GM12878 (cell line): Measurements from ENCODE around the gene KRAS.

ENCODE experiments used
- EP300 ChIP-seq, 2 experiments: fragments of 150-350 bp in 1 of 2; IDR thresholded peaks; 2 replicates each; pipeline ENCODE4 v1.6.1; 2011 to 2012; ENCODE audit warnings: low read depth in 2 of 2, low read length in 2 of 2, borderline replicate concordance in 1 of 2, improper control_type of control experiment in 1 of 2, inconsistent platforms in 1 of 2; ENCODE audit not compliant: control insufficient read depth in 1 of 2
- EZH2 ChIP-seq: IDR thresholded peaks from 2 replicates; pipeline ENCODE4 v1.6.1; 2012; ENCODE audit warnings: low read depth, mild to moderate bottlenecking, control low read depth, inconsistent platforms, low read length, borderline replicate concordance; ENCODE audit not compliant: control insufficient read depth
- GABPA ChIP-seq: IDR thresholded peaks from 2 replicates; pipeline ENCODE4 v1.6.1; 2014; ENCODE audit warnings: antibody characterized with exemption, low read depth, mild to moderate bottlenecking, inconsistent platforms
- PAX8 ChIP-seq: fragments of 450-650 bp; IDR thresholded peaks from 2 replicates; pipeline ENCODE4 v1.6.1; 2017; ENCODE audit warnings: mild to moderate bottlenecking, moderate library complexity
- POLR2A ChIP-seq: IDR thresholded peaks from 2 replicates; pipeline ENCODE4 v1.6.1; 2011; ENCODE audit warnings: low read depth, mild to moderate bottlenecking, low read length
- TF ChIP-seq, protein P1 (sequence below), 3 experiments: IDR thresholded peaks in 2 of 3; conservative IDR thresholded peaks in 1 of 3; 2 replicates each; pipeline ENCODE4 v1.5.1; 2011; ENCODE audit warnings: low read depth in 3 of 3, low read length in 3 of 3, mild to moderate bottlenecking in 3 of 3, control low read depth in 2 of 3, moderate library complexity in 2 of 3, inconsistent platforms in 1 of 3, mixed read lengths in 1 of 3; ENCODE audit not compliant: control insufficient read depth in 2 of 3, insufficient read depth in 1 of 3; ENCODE audit errors: extremely low read depth in 1 of 3
- TF ChIP-seq, protein P2 (sequence below): IDR thresholded peaks from 2 replicates; pipeline ENCODE4 v1.6.1; 2012; ENCODE audit warnings: mild to moderate bottlenecking, low read depth, low read length

DNA sequence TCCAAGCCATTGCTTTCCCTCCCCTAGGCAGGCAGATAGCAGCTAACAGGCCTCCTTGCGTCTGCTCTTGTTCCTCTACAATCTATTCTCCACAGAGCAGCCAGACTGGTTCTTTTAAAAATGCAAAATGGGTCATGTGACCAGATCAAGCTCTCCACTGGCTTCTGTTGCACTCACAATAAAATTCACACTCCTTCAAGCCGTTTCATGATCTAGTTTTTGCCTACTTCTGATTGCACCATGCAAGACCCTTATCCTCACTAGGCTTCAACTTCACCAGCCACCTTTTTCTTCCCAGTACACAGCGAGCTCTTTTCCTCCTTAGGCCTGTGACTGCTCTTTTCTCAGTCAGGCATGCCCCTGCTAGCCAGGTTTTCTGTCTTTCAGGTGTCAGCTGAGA lies 6.1 kb upstream of the KRAS start:
- TF ChIP-seq EZH2 (no peak), PAX8 (no peak), POLR2A (no peak), EP300 (IDR thresholded peaks at IDR 0.05; ENCODE audit: borderline replicate concordance in 1 of 2, control insufficient read depth in 1 of 2, low read depth in 2 of 2, low read length in 2 of 2) (no peak), GABPA (no peak)
- TF ChIP-seq, protein P1, sequence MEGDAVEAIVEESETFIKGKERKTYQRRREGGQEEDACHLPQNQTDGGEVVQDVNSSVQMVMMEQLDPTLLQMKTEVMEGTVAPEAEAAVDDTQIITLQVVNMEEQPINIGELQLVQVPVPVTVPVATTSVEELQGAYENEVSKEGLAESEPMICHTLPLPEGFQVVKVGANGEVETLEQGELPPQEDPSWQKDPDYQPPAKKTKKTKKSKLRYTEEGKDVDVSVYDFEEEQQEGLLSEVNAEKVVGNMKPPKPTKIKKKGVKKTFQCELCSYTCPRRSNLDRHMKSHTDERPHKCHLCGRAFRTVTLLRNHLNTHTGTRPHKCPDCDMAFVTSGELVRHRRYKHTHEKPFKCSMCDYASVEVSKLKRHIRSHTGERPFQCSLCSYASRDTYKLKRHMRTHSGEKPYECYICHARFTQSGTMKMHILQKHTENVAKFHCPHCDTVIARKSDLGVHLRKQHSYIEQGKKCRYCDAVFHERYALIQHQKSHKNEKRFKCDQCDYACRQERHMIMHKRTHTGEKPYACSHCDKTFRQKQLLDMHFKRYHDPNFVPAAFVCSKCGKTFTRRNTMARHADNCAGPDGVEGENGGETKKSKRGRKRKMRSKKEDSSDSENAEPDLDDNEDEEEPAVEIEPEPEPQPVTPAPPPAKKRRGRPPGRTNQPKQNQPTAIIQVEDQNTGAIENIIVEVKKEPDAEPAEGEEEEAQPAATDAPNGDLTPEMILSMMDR (IDR thresholded peaks at IDR 0.05 in 2 of 3, conservative IDR thresholded peaks at IDR 0.05 in 1 of 3; ENCODE audit: control insufficient read depth in 2 of 3, extremely low read depth in 1 of 3, insufficient read depth in 1 of 3, low read depth in 3 of 3, low read length in 3 of 3): no peak
- TF ChIP-seq, protein P2, sequence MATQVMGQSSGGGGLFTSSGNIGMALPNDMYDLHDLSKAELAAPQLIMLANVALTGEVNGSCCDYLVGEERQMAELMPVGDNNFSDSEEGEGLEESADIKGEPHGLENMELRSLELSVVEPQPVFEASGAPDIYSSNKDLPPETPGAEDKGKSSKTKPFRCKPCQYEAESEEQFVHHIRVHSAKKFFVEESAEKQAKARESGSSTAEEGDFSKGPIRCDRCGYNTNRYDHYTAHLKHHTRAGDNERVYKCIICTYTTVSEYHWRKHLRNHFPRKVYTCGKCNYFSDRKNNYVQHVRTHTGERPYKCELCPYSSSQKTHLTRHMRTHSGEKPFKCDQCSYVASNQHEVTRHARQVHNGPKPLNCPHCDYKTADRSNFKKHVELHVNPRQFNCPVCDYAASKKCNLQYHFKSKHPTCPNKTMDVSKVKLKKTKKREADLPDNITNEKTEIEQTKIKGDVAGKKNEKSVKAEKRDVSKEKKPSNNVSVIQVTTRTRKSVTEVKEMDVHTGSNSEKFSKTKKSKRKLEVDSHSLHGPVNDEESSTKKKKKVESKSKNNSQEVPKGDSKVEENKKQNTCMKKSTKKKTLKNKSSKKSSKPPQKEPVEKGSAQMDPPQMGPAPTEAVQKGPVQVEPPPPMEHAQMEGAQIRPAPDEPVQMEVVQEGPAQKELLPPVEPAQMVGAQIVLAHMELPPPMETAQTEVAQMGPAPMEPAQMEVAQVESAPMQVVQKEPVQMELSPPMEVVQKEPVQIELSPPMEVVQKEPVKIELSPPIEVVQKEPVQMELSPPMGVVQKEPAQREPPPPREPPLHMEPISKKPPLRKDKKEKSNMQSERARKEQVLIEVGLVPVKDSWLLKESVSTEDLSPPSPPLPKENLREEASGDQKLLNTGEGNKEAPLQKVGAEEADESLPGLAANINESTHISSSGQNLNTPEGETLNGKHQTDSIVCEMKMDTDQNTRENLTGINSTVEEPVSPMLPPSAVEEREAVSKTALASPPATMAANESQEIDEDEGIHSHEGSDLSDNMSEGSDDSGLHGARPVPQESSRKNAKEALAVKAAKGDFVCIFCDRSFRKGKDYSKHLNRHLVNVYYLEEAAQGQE: no peak
